NT2/D1 (cell line): ENCODE measurements around the gene KRT3.

Experiments used
- DNase-seq: peaks from one replicate; pipeline ENCODE4 v3.0.0-alpha.2; 2011; ENCODE audit warnings: low read depth, low spot score
- H3K27me3 ChIP-seq: 2 replicates; pipeline ENCODE4 v1.6.0; 2011; ENCODE audit warnings: mild to moderate bottlenecking; ENCODE audit not compliant: insufficient read length, insufficient read depth
- H3K36me3 ChIP-seq: 2 replicates; pipeline ENCODE4 v1.6.1; 2011; ENCODE audit warnings: mild to moderate bottlenecking, low read length, mixed read lengths; ENCODE audit not compliant: insufficient read depth, insufficient read length
- H3K4me1 ChIP-seq: 2 replicates; pipeline ENCODE4 v1.5.1; 2011; ENCODE audit not compliant: insufficient read depth, insufficient read length
- H3K4me3 ChIP-seq: 2 replicates; pipeline ENCODE4 v1.5.1; 2011; ENCODE audit warnings: low read depth; ENCODE audit not compliant: insufficient read length
- H3K9ac ChIP-seq: 2 replicates; pipeline ENCODE4 v1.6.0; 2011; ENCODE audit warnings: low read depth; ENCODE audit not compliant: insufficient read length
- H3K9me3 ChIP-seq: 2 replicates; pipeline ENCODE4 v1.5.1; 2011; ENCODE audit warnings: mild to moderate bottlenecking, low read length; ENCODE audit not compliant: insufficient read depth
- SUZ12 ChIP-seq: IDR thresholded peaks from 2 replicates; pipeline ENCODE4 v1.6.1; 2011; ENCODE audit not compliant: insufficient read length, insufficient read depth; ENCODE audit errors: extremely low read depth
- YY1 ChIP-seq: IDR thresholded peaks from 2 replicates; pipeline ENCODE4 v1.6.1; 2011; ENCODE audit not compliant: insufficient read length, insufficient read depth
- ZNF274 ChIP-seq: IDR thresholded peaks from 2 replicates; pipeline ENCODE4 v1.6.1; 2011; ENCODE audit warnings: mild to moderate bottlenecking, low read depth, low read length

The KRT3 gene

GRCh38 chr12:52836491-52837412 lies 40.8 kb upstream of the KRT3 start:
- Histone ChIP-seq H3K9ac (no peak overlapping the region), H3K27me3 (no peaks in the 10 kb centered on the region), H3K9me3 (no peaks in the 10 kb centered on the region), H3K36me3 (no peaks in the 10 kb centered on the region), H3K4me1 (peaks cover 7% of the 10 kb centered on the region), H3K4me3 (no peak overlapping the region)
- no peak for DNase-seq
- TF ChIP-seq SUZ12: no peak
- no peak for TF ChIP-seq YY1

- Histone ChIP-seq H3K36me3 (no peaks in the 10 kb centered on the region), H3K4me3 (no peak overlapping the region), H3K27me3 (no peaks in the 10 kb centered on the region), H3K4me1 (peaks cover 7% of the 10 kb centered on the region), H3K9ac (no peak overlapping the region), H3K9me3 (no peaks in the 10 kb centered on the region)
- DNase-seq: no peak
- TF ChIP-seq ZNF274: no peak
- TF ChIP-seq SUZ12: no peak
- TF ChIP-seq YY1: no peak
Measured at GRCh38 chr12:52836042-52836466, 40.1 kb upstream of the KRT3 start.

- H3K27me3 ChIP-seq: no peaks in the 10 kb centered on the region
- no peak overlapping the region for H3K4me3 ChIP-seq
- H3K36me3 ChIP-seq: no peaks in the 10 kb centered on the region
- no peak for DNase-seq
- H3K9ac ChIP-seq: no peak overlapping the region
- H3K4me1 ChIP-seq: peaks cover 7% of the 10 kb centered on the region
- TF ChIP-seq SUZ12: no peak
- no peak for TF ChIP-seq ZNF274
- no peak for TF ChIP-seq YY1
- H3K9me3 ChIP-seq: no peaks in the 10 kb centered on the region
Measured at GRCh38 chr12:52835271-52836041, 39.5 kb upstream of the KRT3 start.

GRCh38 chr12:52834727-52835001 lies 38.7 kb upstream of the KRT3 start:
- H3K9me3 ChIP-seq: no peaks in the 10 kb centered on the region
- H3K36me3 ChIP-seq: no peaks in the 10 kb centered on the region
- H3K4me1 ChIP-seq: peaks cover 7% of the 10 kb centered on the region
- no peaks in the 10 kb centered on the region for H3K27me3 ChIP-seq
- no peak overlapping the region for H3K9ac ChIP-seq
- H3K4me3 ChIP-seq: no peak overlapping the region
- no peak for TF ChIP-seq ZNF274
- TF ChIP-seq SUZ12: no peak
- TF ChIP-seq YY1: no peak
- no peak for DNase-seq

- Histone ChIP-seq H3K4me3 (no peak within 1 kb of the TSS), H3K9ac (no peak within 1 kb of the TSS), H3K9me3 (no peaks in the 10 kb centered on the region), H3K4me1 (peaks cover 7% of the 10 kb centered on the region), H3K27me3 (no peaks in the 10 kb centered on the region), H3K36me3 (no peaks in the 10 kb centered on the region)
- no peak for DNase-seq
- TF ChIP-seq ZNF274 (no peak), SUZ12 (no peak), YY1 (no peak)
Measured at GRCh38 chr12:52833922-52834726, 38.2 kb upstream of the KRT3 start, which contains the start of gene KRT79. Gene KRT79 (minus strand): TSS chr12:52834311. CDS start chr12:52834260, 51 bp downstream.

GRCh38 chr12:52832985-52833905 lies 37.3 kb upstream of the KRT3 start:
- no peaks in the 10 kb centered on the region for H3K36me3 ChIP-seq
- H3K27me3 ChIP-seq: no peaks in the 10 kb centered on the region
- DNase-seq: no peak
- no peak overlapping the region for H3K9ac ChIP-seq
- peaks cover 7% of the 10 kb centered on the region for H3K4me1 ChIP-seq
- no peak overlapping the region for H3K4me3 ChIP-seq
- TF ChIP-seq YY1 (no peak), SUZ12 (no peak), ZNF274 (no peak)
- no peaks in the 10 kb centered on the region for H3K9me3 ChIP-seq
